ENCODE data around the gene MRPS31.

Gene MRPS31

GRCh38 chr13:40776232-40776631 lies 5.2 kb upstream of the MRPS31 start:
- DNase-seq (ENCODE audit: extremely low read depth, insufficient read length): no peak
- no peak overlapping the region for H3K4me3 ChIP-seq (replicated peaks; ENCODE audit: low read depth, low read length)
- H3K27me3 ChIP-seq (replicated peaks; ENCODE audit: control insufficient read depth, insufficient read depth, low read length): no peaks in the 10 kb centered on the region
- H3K36me3 ChIP-seq (ENCODE audit: control insufficient read depth, insufficient read depth, low read length): no peaks in the 10 kb centered on the region
- TF ChIP-seq CTCF (IDR thresholded peaks at IDR 0.05; ENCODE audit: insufficient read depth, low read length, poor library complexity, severe bottlenecking): no peak

GRCh38 chr13:40774672-40775071 lies 3.7 kb upstream of the MRPS31 start:
- TF ChIP-seq CTCF (IDR thresholded peaks at IDR 0.05; ENCODE audit: insufficient read depth, low read length, poor library complexity, severe bottlenecking): no peak
- no peaks in the 10 kb centered on the region for H3K36me3 ChIP-seq (ENCODE audit: control insufficient read depth, insufficient read depth, low read length)
- no peak overlapping the region for H3K4me3 ChIP-seq (replicated peaks; ENCODE audit: low read depth, low read length)
- DNase-seq (ENCODE audit: extremely low read depth, insufficient read length): no peak
- H3K27me3 ChIP-seq (replicated peaks; ENCODE audit: control insufficient read depth, insufficient read depth, low read length): no peaks in the 10 kb centered on the region

- Histone ChIP-seq H3K4me3 (replicated peaks; ENCODE audit: low read depth, low read length) (no peak overlapping the region), H3K36me3 (ENCODE audit: control insufficient read depth, insufficient read depth, low read length) (no peaks in the 10 kb centered on the region), H3K27me3 (replicated peaks; ENCODE audit: control insufficient read depth, insufficient read depth, low read length) (no peaks in the 10 kb centered on the region)
- no peak for TF ChIP-seq CTCF (IDR thresholded peaks at IDR 0.05; ENCODE audit: insufficient read depth, low read length, poor library complexity, severe bottlenecking)
- DNase-seq (ENCODE audit: extremely low read depth, insufficient read length): no peak
Measured at GRCh38 chr13:40772765-40773473, 1.9 kb upstream of the MRPS31 start.

- Histone ChIP-seq H3K36me3 (ENCODE audit: control insufficient read depth, insufficient read depth, low read length) (no peaks in the 10 kb centered on the region; the same call in 1 of the 2 replicates), H3K4me3 (replicated peaks; ENCODE audit: low read depth, low read length) (peak overlapping the region; percentile 77), H3K27me3 (replicated peaks; ENCODE audit: control insufficient read depth, insufficient read depth, low read length) (no peaks in the 10 kb centered on the region)
- TF ChIP-seq CTCF (IDR thresholded peaks at IDR 0.05; ENCODE audit: insufficient read depth, low read length, poor library complexity, severe bottlenecking): no peak
- no peak for DNase-seq (ENCODE audit: extremely low read depth, insufficient read length)
Measured at GRCh38 chr13:40770609-40770933, 419 bp downstream of the MRPS31 start.

- no peak for TF ChIP-seq CTCF (IDR thresholded peaks at IDR 0.05; ENCODE audit: insufficient read depth, low read length, poor library complexity, severe bottlenecking)
- Histone ChIP-seq H3K27me3 (replicated peaks; ENCODE audit: control insufficient read depth, insufficient read depth, low read length) (no peaks in the 10 kb centered on the region), H3K36me3 (ENCODE audit: control insufficient read depth, insufficient read depth, low read length) (no peaks in the 10 kb centered on the region; the same call in 1 of the 2 replicates), H3K4me3 (replicated peaks; ENCODE audit: low read depth, low read length) (peak overlapping the region; percentile 77)
- DNase-seq (ENCODE audit: extremely low read depth, insufficient read length): no peak
Measured at GRCh38 chr13:40769970-40770369, 1.0 kb downstream of the MRPS31 start.

GRCh38 chr13:40765602-40766001 lies 5.4 kb downstream of the MRPS31 start:
- TF ChIP-seq CTCF (IDR thresholded peaks at IDR 0.05; ENCODE audit: insufficient read depth, low read length, poor library complexity, severe bottlenecking): no peak
- H3K27me3 ChIP-seq (replicated peaks; ENCODE audit: control insufficient read depth, insufficient read depth, low read length): no peaks in the 10 kb centered on the region
- no peak for DNase-seq (ENCODE audit: extremely low read depth, insufficient read length)
- H3K36me3 ChIP-seq (ENCODE audit: control insufficient read depth, insufficient read depth, low read length): peaks cover 2% of the 10 kb centered on the region
- H3K4me3 ChIP-seq (replicated peaks; ENCODE audit: low read depth, low read length): no peak overlapping the region
